Adrenal gland (tissue), 12 donors: ENCODE results near the gene TMEM158. TPM values are rescaled to one million over a fixed set of nuclear protein-coding genes. Genes with fewer than 3 reads are reported as not detected.

Experiments used
- DNase-seq, 7 donors: peaks; one replicate each; pipeline ENCODE4 v3.0.0-alpha.2; 2019 to 2020
- H3K27ac ChIP-seq, 5 donors: fragments of 200-600 bp; sonication (generic) in 4 of 5; 1 replicate in 3 of 5; 2 replicates in 2 of 5; pipeline versions ENCODE4 v1.5.1 to v1.8.0; 2016 to 2020; ENCODE audit warnings: mild to moderate bottlenecking in 1 of 5
- H3K27me3 ChIP-seq: fragments of 200-600 bp; 2 replicates; pipeline ENCODE4 v1.8.0; 2021
- H3K36me3 ChIP-seq, 2 donors: fragments of 200-600 bp; replicated peaks in 1 of 2; 1 replicate in 1 of 2; 2 replicates in 1 of 2; pipeline versions ENCODE4 v1.5.1 to v1.8.0; 2018 to 2022
- H3K4me1 ChIP-seq, 2 donors: fragments of 200-600 bp; replicated peaks in 1 of 2; 1 replicate in 1 of 2; 2 replicates in 1 of 2; pipeline versions ENCODE4 v1.5.1 to v1.8.0; 2018 to 2021
- H3K4me3 ChIP-seq, 4 donors: fragments of 200-600 bp; sonication (generic) in 3 of 4; one replicate each; pipeline ENCODE4 v1.5.1; 2016 to 2018
- H3K9me3 ChIP-seq, 3 donors: fragments of 200-600 bp; sonication (generic) in 1 of 3; replicated peaks in 1 of 3; 1 replicate in 2 of 3; 2 replicates in 1 of 3; pipeline versions ENCODE4 v1.5.1 to v1.8.0; 2016 to 2021
- POLR2A ChIP-seq, 2 donors: fragments of 450-650 bp; IDR thresholded peaks; one replicate each; pipeline ENCODE4 v1.6.1; 2017; ENCODE audit warnings: antibody characterized with exemption in 2 of 2, mild to moderate bottlenecking in 2 of 2, moderate library complexity in 1 of 2
- WGBS, 4 donors: extraction: QIAGEN DNeasy Blood & Tissue Kit in 2 of 4; methylation state at CpG; one replicate each; pipeline versions ENCODE4 v1.1.5 to v1.1.7; 2013 to 2017; 5-methylcytosine and 5-hydroxymethylcytosine counted together
- intact Hi-C, 2 donors: fragments of 100-400 bp; cut with DNase I; formaldehyde crosslinking; loops; one replicate each; pipeline versions ENCODE4 v1.14.1 to v1.15.0; 2022 to 2023
- polyA plus RNA-seq, 3 donors: library from polyadenylated mRNA; stranded (reverse); fragments of 200-250 nt in 2 of 3; fragments of 350-450 nt in 1 of 3; fragmentation: Illumina TruSeq in 1 of 3; extraction: RNeasy Lipid Tissue Mini Kit (QIAGEN cat#74804) in 1 of 3; gene quantifications; one replicate each; pipeline ENCODE4 v1.2.3, GENCODE V29; 2013 to 2014
- total RNA-seq, 9 donors: library from RNA; depleted of rRNA in 4 of 9; stranded (reverse); fragments of >200 nt in 4 of 9; fragments of 120-200 nt in 1 of 9; fragmentation: NEBNext Ultra II Directional in 1 of 9; extraction: Animal tissue kit (Norgen Biotek cat#: 25700) in 1 of 9; gene quantifications; one replicate each; pipeline versions ENCODE4 v1.1.0 to v1.2.4, GENCODE V29; 2013 to 2023
- TF ChIP-seq, protein P1 (sequence below), 6 experiments: fragments of 450-650 bp in 4 of 6; fragments of 200-600 bp in 2 of 6; sonication (generic) in 1 of 6; IDR thresholded peaks; 1 replicate in 5 of 6; 2 replicates in 1 of 6; pipeline versions ENCODE4 v1.5.1 to v1.8.0; 2016 to 2021; ENCODE audit warnings: antibody characterized with exemption in 6 of 6, mild to moderate bottlenecking in 2 of 6, moderate library complexity in 1 of 6
- donor health status: healthy with polysubstance abuse.
- donor health status: Bipolar disorder and iron deficiency.
- donor health status: DM: yes; HTN: yes; CAD: no.
- donor health status: DM: no; HTN: no; CAD: no.
- donor health status: DM: no; HTN: no; CAD: no.
- donor health status: DM: yes; HTN: yes; CAD: no.

TMEM158 gene
- total and polyA plus RNA-seq, 12 donors = 2.1 to 31.4 (median 14.0) TPM

DNA sequence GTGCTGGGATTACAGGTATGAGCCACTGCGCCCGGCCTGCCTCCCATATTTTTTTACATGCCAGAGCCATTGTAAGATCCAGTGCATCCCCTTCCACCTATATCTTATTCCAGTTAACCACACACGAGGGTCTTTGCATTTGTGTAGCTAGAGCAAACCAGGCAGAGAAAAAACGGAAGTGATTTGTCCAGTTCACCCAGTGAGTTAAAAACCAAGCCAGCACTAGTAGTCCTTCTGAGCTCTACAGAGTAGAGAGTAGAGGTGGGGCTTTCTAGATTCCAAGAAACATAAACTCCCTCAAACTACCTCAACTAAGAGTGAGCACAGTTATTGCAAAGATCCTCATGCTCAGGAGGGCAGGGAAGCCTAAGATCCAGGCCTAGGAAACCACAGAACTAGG lies 34.7 kb downstream of the TMEM158 start:
- TF ChIP-seq POLR2A (IDR thresholded peaks at IDR 0.05) = no peak
- TF ChIP-seq, protein P1, sequence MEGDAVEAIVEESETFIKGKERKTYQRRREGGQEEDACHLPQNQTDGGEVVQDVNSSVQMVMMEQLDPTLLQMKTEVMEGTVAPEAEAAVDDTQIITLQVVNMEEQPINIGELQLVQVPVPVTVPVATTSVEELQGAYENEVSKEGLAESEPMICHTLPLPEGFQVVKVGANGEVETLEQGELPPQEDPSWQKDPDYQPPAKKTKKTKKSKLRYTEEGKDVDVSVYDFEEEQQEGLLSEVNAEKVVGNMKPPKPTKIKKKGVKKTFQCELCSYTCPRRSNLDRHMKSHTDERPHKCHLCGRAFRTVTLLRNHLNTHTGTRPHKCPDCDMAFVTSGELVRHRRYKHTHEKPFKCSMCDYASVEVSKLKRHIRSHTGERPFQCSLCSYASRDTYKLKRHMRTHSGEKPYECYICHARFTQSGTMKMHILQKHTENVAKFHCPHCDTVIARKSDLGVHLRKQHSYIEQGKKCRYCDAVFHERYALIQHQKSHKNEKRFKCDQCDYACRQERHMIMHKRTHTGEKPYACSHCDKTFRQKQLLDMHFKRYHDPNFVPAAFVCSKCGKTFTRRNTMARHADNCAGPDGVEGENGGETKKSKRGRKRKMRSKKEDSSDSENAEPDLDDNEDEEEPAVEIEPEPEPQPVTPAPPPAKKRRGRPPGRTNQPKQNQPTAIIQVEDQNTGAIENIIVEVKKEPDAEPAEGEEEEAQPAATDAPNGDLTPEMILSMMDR (IDR thresholded peaks at IDR 0.05) = no peak
- DNase-seq = no peak
- Histone ChIP-seq H3K4me1 (no peaks in the 10 kb centered on the region), H3K27ac (no peak overlapping the region), H3K36me3 (no peaks in the 10 kb centered on the region), H3K27me3 (no peaks in the 10 kb centered on the region), H3K4me3 (no peak overlapping the region), H3K9me3 (no peaks in the 10 kb centered on the region)
- 86 to 94% (median 93%) methylated on average over 4 of the region's 4 CpGs for WGBS, 4 donors
- intact Hi-C loops = no loop called here

DNA sequence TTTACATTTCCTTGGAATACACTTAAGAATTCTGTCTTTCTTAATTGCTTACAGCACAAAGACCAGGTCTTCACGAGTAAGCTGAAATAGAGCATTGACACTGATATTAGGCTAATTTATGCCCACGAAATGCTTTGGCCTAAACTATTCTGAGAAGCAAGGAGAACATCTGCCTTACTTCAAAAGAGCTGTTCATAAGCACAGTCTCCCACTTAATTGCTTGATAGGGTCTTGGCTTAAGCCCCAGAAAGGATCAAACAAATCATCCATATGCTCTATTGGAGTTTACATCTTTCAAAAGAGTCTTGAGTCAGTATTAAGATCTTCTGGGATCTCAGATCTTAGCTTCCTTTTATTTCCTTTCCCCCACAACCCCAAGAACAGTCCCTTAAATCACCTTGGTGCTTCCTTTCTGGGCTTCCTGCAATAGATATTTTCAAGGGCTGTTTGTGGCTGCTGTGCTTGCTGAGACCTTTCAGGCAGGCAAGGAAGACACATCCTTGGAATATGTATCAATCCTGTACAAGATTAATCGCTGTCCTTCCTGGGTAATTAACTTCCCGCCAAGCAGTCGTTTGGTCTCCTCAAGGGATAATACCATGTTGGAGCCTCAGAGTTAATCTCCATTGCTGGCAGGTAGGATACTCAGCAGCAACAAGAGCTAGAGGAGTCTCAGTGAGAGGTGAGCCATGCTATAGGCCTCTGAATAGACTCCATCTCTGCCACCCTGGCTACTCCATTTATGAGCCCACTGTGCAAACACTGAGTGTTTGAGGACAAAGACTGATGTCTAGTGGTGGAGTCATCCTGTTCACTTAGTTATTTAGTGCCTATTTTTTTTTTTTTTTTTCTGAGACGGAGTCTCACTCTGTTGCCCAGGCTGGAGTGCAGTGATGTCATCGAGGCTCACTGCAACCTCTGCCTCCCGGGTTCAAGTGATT lies 37.1 kb downstream of the TMEM158 start:
- no peaks in the 10 kb centered on the region for H3K4me1 ChIP-seq
- no peak for DNase-seq
- WGBS, 4 donors = 70 to 78% (median 76%) methylated on average over 8 of the region's 8 CpGs
- TF ChIP-seq POLR2A (IDR thresholded peaks at IDR 0.05) = no peak
- TF ChIP-seq, protein P1 (IDR thresholded peaks at IDR 0.05) = no peak
- no peak overlapping the region for H3K4me3 ChIP-seq
- no peaks in the 10 kb centered on the region for H3K27me3 ChIP-seq
- H3K36me3 ChIP-seq = no peaks in the 10 kb centered on the region
- intact Hi-C loops = no loop called here
- H3K9me3 ChIP-seq = no peaks in the 10 kb centered on the region
- H3K27ac ChIP-seq = no peak overlapping the region

DNA sequence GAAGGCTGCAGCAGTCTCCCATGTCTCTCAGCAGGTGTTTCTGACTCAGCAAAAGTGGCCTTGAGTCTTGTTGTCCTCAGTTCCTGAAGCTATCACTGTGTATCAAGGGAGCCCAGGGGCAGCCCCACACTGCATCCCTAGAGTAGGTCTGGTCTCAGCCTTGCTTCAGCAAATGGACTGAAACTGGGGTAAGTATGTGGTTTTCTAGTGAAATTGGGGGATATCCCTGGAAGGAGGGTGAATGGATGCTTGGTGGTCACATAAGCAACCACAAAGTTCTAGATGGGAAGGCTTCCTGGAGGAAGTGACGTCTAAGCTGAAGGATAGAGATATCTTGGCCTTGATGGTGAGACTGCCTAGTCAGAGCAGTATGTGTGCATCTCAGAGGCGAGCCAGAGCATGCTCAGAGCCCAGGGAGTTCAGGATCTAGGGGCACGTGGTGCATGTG lies 38.4 kb downstream of the TMEM158 start:
- H3K4me1 ChIP-seq = peaks cover 4% of the 10 kb centered on the region in 2 donors
- intact Hi-C loops = no loop called here
- no peak overlapping the region for H3K27ac ChIP-seq
- DNase-seq = no peak
- no peaks in the 10 kb centered on the region for H3K27me3 ChIP-seq
- no peak for TF ChIP-seq POLR2A (IDR thresholded peaks at IDR 0.05)
- TF ChIP-seq, protein P1 (IDR thresholded peaks at IDR 0.05) = no peak
- no peak overlapping the region for H3K4me3 ChIP-seq
- no peaks in the 10 kb centered on the region for H3K9me3 ChIP-seq
- H3K36me3 ChIP-seq = no peaks in the 10 kb centered on the region
- 66 to 85% (median 72%) methylated on average over 3 of the region's 3 CpGs for WGBS, 4 donors

DNA sequence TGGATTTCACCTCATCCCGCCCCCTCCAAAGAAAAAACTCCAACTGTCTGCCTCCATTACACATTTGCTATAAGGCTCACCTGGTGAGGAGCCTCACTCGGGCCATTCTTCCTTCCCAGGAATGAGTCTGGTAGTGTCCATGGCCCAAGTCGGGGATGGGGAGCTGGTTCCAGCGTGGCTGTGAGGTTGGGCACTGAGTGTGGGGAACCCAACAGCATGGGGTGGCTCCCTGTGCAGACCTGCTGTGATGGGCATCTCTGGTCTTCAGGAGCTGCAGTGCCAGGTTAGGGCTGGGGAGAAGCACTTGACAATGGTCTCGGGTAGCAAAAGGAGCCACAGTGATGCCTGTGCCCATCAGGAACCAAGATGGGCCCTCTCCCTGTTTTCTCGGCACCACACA lies 39.2 kb downstream of the TMEM158 start:
- no peaks in the 10 kb centered on the region for H3K9me3 ChIP-seq
- no peaks in the 10 kb centered on the region for H3K27me3 ChIP-seq
- no peak overlapping the region for H3K27ac ChIP-seq
- intact Hi-C loops = no loop called here
- no peak for TF ChIP-seq POLR2A (IDR thresholded peaks at IDR 0.05)
- TF ChIP-seq, protein P1 (IDR thresholded peaks at IDR 0.05) = no peak
- no peak overlapping the region for H3K4me3 ChIP-seq
- H3K36me3 ChIP-seq = no peaks in the 10 kb centered on the region
- 91 to 95% (median 94%) methylated on average over 3 to 6 of the region's 6 CpGs for WGBS, 4 donors
- H3K4me1 ChIP-seq = peaks cover 4% of the 10 kb centered on the region in 2 donors
- DNase-seq = no peak
